ENCODE data around the gene RTF2.

Gene RTF2
- 39.4 reads per million, percentile 63 among the genes with 10 or more reads in this experiment for total RNA-seq

- peak; percentile 94 for DNase-seq
Observed at GRCh38 chr20:56468316-56469076, at the start of gene RTF2. RTF2 (plus strand) TSS chr20:56468627; CDS start chr20:56468698, 71 bp downstream.

- no peak for DNase-seq
Observed at GRCh38 chr20:56420028-56420427, 48.4 kb upstream of the RTF2 start.

- DNase-seq, result no peak
Observed at GRCh38 chr20:56420940-56421688, 47.3 kb upstream of the RTF2 start.

GRCh38 chr20:56422076-56422823 lies 46.2 kb upstream of the RTF2 start:
- no peak for DNase-seq

- no peak for DNase-seq
Observed at GRCh38 chr20:56422824-56423189, 45.6 kb upstream of the RTF2 start.

GRCh38 chr20:56423211-56423610 lies 45.2 kb upstream of the RTF2 start:
- DNase-seq, result no peak

- no peak for DNase-seq
Observed at GRCh38 chr20:56423886-56424285, 44.5 kb upstream of the RTF2 start.

GRCh38 chr20:56424931-56425330 lies 43.5 kb upstream of the RTF2 start:
- no peak for DNase-seq

GRCh38 chr20:56426026-56426425 lies 42.4 kb upstream of the RTF2 start:
- DNase-seq, result no peak

GRCh38 chr20:56426926-56427325 lies 41.5 kb upstream of the RTF2 start:
- no peak for DNase-seq

- DNase-seq, result no peak
Observed at GRCh38 chr20:56427797-56428196, 40.6 kb upstream of the RTF2 start.

GRCh38 chr20:56428410-56428809 lies 40.0 kb upstream of the RTF2 start:
- no peak for DNase-seq

- DNase-seq, result no peak
Observed at GRCh38 chr20:56428881-56429280, 39.5 kb upstream of the RTF2 start.

GRCh38 chr20:56429502-56429901 lies 38.9 kb upstream of the RTF2 start:
- DNase-seq, result no peak

GRCh38 chr20:56429941-56430340 lies 38.5 kb upstream of the RTF2 start:
- DNase-seq, result no peak

GRCh38 chr20:56430461-56430860 lies 38.0 kb upstream of the RTF2 start:
- DNase-seq, result no peak

GRCh38 chr20:56430957-56431356 lies 37.5 kb upstream of the RTF2 start:
- DNase-seq, result no peak

- no peak for DNase-seq
Observed at GRCh38 chr20:56431471-56431870, 37.0 kb upstream of the RTF2 start.

GRCh38 chr20:56433221-56433879 lies 35.1 kb upstream of the RTF2 start:
- no peak for DNase-seq

- DNase-seq, result no peak
Observed at GRCh38 chr20:56433880-56434255, 34.6 kb upstream of the RTF2 start.

- DNase-seq, result no peak
Observed at GRCh38 chr20:56437196-56437960, 31.0 kb upstream of the RTF2 start.

- no peak for DNase-seq
Observed at GRCh38 chr20:56438284-56438683, 30.1 kb upstream of the RTF2 start.
